GM18873 (cell line): ENCODE data around the gene UNC50.
"Not testable (repeated sequence)": the region's sequence is repeated elsewhere in the genome, so short reads cannot be mapped to it uniquely, and the experiment has no call there.

Source experiments
- ATAC-seq: cut with Tn5 transposase; IDR thresholded peaks from one replicate; pipeline ENCODE4 v1.9.1; 2021; ENCODE audit warnings: mild to moderate bottlenecking, moderate library complexity, moderate number of reproducible peaks; ENCODE audit not compliant: unreplicated experiment, low FRiP score

Gene UNC50

GRCh38 chr2:98573426-98573825 lies 35.0 kb upstream of the UNC50 start:
- ATAC-seq: no peak

GRCh38 chr2:98576666-98577312 lies 31.6 kb upstream of the UNC50 start:
- no peak for ATAC-seq

- ATAC-seq: no peak
Observed at GRCh38 chr2:98577313-98577712, 31.1 kb upstream of the UNC50 start.

DNA sequence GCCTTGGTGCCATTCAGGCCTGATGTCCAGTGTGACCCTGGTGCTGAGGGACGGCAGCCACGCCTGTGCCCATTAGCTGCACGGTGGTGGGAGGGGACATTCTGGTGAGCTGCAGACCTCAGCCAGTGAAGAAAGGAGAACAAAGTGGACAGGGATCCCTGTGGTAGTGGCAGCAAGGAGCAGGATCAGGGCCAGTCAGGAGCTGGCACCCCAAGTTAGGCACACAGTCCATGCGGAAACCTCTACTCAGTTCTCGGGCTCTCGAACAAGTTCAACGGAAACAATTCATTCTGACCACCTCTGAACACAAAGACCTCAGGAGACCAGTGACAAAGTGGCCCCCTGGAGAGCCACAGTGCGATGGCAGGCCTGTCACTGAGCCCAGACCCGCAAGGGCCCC lies 30.2 kb upstream of the UNC50 start:
- no peak for ATAC-seq

GRCh38 chr2:98579926-98580325 lies 28.5 kb upstream of the UNC50 start:
- no peak for ATAC-seq

DNA sequence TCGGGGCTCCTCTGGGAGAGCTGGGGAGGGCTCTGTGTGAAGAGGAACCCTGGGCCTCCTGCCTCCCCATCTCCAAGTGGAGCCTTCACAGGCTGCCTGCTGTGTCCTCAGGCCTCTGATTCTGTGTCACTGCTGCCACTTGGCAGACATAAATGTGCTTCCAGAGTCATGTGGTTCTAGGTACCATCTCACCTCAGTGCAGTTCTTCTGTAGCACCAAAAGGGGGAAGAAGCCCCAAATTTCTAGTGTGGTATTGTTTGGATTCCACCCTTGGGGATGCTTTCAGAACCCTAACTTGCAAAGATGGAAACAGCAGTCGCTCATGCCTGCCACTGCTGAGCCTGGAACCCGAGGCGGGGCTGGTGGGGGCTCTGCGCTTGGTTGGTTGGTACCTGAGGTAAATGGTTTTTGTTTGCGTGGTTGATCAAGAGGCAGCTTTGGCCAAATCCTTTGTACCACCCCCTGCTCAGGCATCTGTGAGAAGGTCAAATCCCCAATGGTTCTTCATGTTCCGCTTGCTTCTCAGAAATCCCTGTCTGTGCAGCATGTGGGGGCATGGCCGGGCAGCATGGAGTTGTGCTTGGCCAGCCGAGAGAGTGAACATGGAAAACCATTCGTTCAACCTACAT lies 27.6 kb upstream of the UNC50 start:
- no peak for ATAC-seq

- no peak for ATAC-seq
Observed at GRCh38 chr2:98582523-98582922, 25.9 kb upstream of the UNC50 start.

GRCh38 chr2:98583276-98583675 lies 25.1 kb upstream of the UNC50 start:
- no peak for ATAC-seq

- no peak for ATAC-seq
Observed at GRCh38 chr2:98583816-98584618, 24.4 kb upstream of the UNC50 start.

DNA sequence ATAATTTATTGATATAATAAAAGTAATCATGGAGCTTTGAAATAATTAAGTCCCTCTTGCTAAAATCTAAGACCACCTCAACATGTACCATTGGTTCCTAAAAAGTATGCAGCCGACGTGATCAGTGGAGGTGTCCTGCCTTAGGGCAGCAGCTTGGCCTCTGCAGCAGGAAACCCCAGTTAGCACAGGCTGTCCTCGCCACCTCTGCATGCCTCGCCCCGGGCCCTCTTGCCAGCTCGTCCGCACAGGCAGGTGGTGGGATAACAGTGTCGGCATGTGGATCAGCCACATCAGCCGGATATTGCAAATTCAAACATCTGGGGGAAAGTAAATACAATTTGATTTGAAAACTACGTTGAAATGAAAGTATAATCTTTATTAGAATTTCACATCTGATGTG lies 23.0 kb upstream of the UNC50 start:
- no peak for ATAC-seq

DNA sequence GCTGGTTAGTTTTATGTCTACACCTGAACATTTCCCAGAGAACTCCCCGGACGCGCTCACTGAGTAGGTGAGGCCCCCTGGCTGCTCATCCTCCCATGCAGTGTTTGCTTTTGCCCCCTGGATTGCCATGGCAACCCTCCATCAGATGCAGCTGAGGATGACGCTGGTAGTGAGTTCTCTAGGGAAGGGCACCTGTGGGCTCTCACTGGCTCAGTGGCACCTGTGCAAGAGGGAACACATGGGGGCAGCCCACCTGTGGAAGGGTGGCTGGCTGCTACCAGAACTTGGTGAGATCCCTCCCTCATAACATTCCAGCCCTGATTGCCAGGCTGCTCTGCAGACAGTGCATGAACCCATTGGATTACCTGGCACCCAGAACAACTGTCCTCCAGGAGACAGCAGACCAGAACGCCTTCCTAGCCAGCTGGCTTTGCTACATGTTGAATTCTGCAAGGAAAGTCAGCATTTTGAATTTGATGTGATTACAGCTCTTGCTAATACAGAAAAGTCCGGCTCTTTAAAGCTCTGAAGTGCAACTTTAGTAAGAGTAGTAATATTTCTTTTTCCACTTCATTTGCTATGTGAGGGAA lies 21.7 kb upstream of the UNC50 start:
- no peak for ATAC-seq

DNA sequence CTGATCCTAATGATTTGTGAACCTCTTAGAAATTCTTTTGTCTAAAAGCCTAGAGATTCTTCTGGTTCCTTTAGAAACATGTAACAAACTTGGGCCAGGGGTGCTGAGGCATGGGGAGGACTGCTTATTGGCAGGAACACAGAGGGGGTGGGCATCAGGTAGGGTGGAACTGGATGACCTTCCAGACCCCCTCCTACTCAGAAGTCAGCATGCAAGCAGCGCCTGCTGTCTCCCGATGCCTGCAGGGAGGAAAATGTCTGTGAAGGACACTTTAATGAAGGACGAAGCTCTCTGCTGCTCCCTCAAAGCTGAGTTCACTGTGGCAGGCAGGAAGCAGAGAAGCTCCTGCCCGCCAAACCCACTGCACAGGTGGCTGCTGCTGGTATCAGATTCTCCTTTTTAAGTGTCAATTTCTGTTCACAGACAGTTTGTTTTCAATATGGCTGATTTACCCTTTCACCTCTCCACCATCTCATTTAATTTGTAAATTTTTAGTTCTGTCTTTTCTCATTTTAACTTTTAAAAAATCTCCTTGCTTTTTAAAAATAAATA lies 19.4 kb upstream of the UNC50 start:
- ATAC-seq: no peak

GRCh38 chr2:98589489-98589888 lies 18.9 kb upstream of the UNC50 start:
- no peak for ATAC-seq

GRCh38 chr2:98592565-98592964 lies 15.8 kb upstream of the UNC50 start:
- no peak for ATAC-seq

DNA sequence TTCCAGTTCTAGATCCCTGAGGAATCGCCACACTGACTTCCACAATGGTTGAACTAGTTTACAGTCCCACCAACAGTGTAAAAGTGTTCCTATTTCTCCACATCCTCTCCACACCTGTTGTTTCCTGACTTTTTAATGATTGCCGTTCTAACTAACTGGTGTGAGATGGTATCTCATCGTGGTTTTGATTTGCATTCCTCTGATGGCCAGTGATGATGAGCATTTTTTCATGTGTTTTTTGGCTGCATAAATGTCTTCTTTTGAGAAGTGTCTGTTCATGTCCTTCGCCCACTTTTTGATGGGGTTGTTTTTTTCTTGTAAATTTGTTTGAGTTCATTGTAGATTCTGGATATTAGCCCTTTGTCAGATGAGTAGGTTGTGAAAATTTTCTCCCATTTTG lies 13.7 kb upstream of the UNC50 start:
- not testable (repeated sequence) for ATAC-seq

- ATAC-seq: no peak
Observed at GRCh38 chr2:98598781-98599428, 9.5 kb upstream of the UNC50 start.

GRCh38 chr2:98601532-98602132 lies 6.8 kb upstream of the UNC50 start:
- no peak for ATAC-seq

DNA sequence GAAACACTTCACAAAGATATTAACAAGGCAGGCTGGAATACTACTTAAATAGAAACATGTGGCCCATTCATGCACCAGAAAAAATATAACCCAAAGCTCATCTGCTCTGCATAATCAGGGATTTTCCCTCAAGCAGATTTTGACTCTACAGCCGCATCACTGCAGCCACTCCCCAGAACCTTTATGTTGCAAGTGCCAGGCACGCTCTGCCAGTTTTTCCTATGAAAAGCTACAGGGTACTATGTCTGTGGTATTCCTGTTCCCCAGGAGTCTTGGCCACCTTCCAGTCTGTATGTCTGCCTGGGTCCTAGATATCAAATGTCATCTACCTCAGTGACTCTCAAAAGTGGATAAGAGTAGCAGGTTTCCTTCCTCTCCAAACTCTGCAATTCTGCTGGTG lies 3.8 kb upstream of the UNC50 start:
- ATAC-seq: no peak

DNA sequence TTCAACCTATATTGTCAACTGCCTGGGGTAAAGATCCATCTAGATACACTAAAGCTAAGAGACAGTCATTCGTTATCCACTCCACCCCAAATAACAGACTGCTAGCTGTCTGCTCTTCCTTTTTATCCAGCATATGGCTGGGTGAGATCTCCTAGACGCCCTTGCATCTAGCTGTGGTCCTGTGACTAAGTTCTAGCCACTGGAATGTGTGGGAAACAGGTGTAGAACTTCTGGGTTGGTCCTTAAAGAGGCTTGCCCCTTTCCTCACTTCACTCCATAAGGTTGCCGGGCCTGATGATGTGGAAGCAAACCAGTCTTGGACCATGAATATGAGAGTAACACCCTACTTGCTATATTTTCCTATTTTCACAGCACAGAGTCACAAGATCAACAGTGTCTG lies 3.3 kb upstream of the UNC50 start:
- no peak for ATAC-seq

DNA sequence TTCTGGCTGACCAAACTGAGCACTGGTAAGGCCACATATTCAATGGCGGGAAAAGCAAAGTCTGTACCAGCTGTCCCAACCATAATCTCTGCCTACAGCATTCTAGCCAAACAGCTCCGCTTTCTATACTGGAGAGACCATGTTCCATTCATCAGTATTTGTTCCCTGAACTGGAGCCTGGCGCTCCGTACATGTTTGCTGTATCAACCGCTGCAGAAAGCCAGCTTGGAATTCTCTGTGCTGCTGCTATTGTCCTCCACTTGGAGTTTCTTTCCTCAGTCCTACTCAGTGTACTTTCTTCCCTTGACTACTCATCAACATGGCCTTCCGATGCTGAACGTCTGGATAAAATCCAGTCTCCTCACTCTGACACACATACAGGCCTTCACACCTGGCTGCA lies 2.0 kb upstream of the UNC50 start:
- no peak for ATAC-seq
